ENCODE measurements around the gene NAP1L1.

Gene NAP1L1

DNA sequence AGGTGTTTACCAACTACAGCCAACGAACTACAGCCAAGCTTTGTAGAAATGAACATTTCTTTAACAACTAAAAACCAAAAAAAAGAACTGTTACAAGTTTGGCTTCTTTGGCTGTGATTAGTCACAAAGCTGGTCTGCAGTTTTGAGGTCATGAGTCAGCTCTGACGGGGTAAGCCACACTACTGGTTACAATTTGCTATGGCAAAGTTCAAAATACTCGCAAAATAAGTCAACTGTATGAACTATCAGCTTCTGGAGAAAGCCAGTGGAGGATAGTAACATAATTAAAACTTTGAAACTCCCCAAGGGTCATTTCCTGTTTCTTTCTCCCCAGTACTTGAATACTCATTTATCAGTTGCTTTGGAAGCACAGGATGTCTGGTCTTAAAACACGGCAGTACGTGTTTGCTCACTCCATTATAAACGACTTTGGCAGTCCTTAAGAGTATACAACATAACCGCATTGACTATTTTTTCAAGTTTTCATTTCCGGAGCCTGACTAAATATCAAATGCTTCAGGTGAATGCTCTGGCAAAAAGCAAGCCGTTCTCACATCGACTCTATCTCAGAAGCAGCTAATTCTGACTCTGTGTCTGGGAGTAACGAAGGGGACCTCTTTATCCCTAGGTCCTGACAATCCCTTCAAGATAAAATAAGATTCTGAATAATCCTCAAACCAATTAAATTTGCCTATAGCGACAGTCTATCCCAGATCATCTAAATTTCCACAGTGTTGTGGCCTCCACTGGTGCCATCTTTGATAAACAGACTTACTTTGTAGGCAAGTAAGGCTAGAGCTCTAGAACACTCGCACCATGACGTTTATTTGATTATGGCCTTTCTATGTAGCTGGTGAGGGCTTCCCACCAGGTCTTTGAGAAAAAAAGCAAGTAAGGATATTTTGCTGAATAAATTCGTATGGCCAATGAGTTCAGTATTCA lies 63.5 kb downstream of the NAP1L1 start:
- no peak for DNase-seq (ENCODE audit: low read depth in 2 of 2)

GRCh38 chr12:76020281-76020680 lies 64.2 kb downstream of the NAP1L1 start:
- DNase-seq (ENCODE audit: low read depth in 2 of 2): no peak

- DNase-seq (ENCODE audit: low read depth in 2 of 2): no peak
Measured at GRCh38 chr12:76018672-76019071, 65.8 kb downstream of the NAP1L1 start.

DNA sequence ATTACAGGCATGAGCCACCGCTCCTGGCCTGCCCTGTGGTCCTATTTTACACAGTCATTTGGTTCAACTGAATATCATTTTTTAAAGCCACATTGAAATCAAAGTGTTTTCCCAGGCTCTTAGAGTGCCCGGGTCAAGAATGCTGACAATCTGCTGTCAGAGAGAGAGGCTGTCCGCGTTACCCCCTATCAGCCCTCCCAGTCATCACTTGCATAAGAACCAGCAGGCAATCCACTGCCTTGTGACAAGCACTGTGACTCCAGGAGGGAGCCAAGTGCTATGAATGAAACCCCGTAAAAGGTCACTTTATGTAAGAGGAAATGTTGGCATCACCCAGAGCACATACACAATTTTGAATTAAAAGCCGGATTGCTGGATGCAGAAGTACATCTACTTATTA lies 66.4 kb downstream of the NAP1L1 start:
- no peak for DNase-seq (ENCODE audit: low read depth in 2 of 2)

GRCh38 chr12:76014007-76014406 lies 70.5 kb downstream of the NAP1L1 start:
- DNase-seq (ENCODE audit: low read depth in 2 of 2): no peak

- no peak for DNase-seq (ENCODE audit: low read depth in 2 of 2)
Measured at GRCh38 chr12:76013603-76014002, 70.9 kb downstream of the NAP1L1 start.

DNA sequence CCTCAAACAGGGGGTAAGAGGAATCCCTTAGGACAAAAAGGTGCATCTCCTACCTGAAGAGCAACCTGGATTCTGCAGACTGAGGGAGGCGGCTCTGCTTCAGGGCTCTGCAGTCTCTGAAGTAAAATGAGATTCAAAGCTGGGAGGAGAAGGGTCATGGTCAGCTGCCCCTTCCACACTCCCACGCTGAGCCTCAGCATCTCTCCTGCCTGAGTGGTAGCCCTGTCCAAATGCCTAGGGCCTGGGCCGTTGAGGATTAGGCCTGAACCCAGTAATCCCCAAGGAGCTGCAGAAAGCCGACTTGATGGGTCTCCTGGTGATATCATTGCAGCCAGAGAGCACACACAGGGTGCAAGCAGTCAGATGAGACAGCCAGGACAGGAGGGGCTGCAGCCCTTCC lies 71.8 kb downstream of the NAP1L1 start:
- no peak for DNase-seq (ENCODE audit: low read depth in 2 of 2)

- DNase-seq (ENCODE audit: low read depth in 2 of 2): no peak
Measured at GRCh38 chr12:76010732-76011458, 73.6 kb downstream of the NAP1L1 start.

GRCh38 chr12:76008428-76008827 lies 76.1 kb downstream of the NAP1L1 start:
- DNase-seq (ENCODE audit: low read depth in 2 of 2): no peak

GRCh38 chr12:76007640-76008039 lies 76.8 kb downstream of the NAP1L1 start:
- no peak for DNase-seq (ENCODE audit: low read depth in 2 of 2)

GRCh38 chr12:76006028-76006925 lies 78.2 kb downstream of the NAP1L1 start:
- no peak for DNase-seq (ENCODE audit: low read depth in 2 of 2)

GRCh38 chr12:76003355-76003638 lies 81.2 kb downstream of the NAP1L1 start:
- no peak for DNase-seq (ENCODE audit: low read depth in 2 of 2)

GRCh38 chr12:76002598-76003354 lies 81.7 kb downstream of the NAP1L1 start:
- DNase-seq (ENCODE audit: low read depth in 2 of 2): no peak

- no peak for DNase-seq (ENCODE audit: low read depth in 2 of 2)
Measured at GRCh38 chr12:75998292-75999063, 86.0 kb downstream of the NAP1L1 start.

- DNase-seq (ENCODE audit: low read depth in 2 of 2): no peak
Measured at GRCh38 chr12:75997658-75998057, 86.8 kb downstream of the NAP1L1 start.

- DNase-seq (ENCODE audit: low read depth in 2 of 2): no peak
Measured at GRCh38 chr12:75996861-75997447, 87.5 kb downstream of the NAP1L1 start.

DNA sequence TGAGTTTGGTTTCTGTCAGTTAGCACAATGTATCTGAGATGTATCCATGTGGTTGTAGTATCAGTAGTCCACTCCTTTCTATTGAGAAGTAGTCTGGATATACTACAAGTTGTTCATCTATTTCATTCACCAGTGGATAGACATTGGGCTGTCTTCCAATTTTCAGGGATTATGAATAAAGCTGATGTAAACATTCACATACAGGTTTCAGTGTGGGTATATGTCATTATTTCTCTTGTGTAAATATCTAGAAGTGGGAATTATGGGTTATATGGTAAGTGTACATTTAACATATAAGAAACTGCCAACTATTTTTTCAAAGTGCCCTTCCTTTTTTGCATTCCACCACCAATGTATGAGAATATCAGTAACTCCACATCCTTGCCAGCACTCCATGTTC lies 88.8 kb downstream of the NAP1L1 start:
- no peak for DNase-seq (ENCODE audit: low read depth in 2 of 2)

DNA sequence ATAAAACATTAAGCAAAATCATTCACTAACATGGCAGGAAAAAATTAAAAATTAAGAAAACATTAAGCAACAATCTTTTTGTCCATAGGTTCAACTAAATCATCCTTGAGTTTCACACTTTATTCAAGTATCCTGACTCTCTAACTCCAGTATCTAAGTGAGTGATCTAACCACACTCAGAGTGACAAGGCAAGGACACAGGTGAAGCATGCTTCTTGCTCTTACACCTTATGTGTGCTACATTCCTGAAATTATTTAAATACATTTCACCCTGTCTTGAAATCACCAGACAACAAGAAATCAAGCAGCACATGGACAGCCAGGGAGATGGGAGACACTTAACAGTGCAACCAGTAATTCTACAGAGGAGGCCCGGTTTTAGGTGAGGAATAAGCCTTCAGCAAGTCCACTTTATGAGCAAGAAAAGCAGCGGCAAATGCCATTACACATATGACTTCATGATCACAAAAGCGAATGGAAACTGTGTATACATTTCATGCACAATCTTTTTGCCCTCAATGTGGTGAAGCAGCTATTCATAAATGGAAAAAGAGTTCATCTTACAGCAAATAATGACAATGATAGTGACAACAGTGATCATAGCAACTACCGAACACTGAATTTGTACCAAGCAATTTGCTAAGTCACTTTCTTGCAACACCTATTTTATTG lies 90.3 kb downstream of the NAP1L1 start:
- no peak for DNase-seq (ENCODE audit: low read depth in 2 of 2)

GRCh38 chr12:75991753-75992152 lies 92.7 kb downstream of the NAP1L1 start:
- DNase-seq (ENCODE audit: low read depth in 2 of 2): no peak

Measured in stimulated activated CD4-positive, alpha-beta T cell treated with anti-CD3 and anti-CD28 coated beads, Interleukin-1b, Interleukin-23, amount 100 ng/mL, for 1 hour (primary cell).